Retina (tissue), 1 donor: ENCODE measurements around the gene KRT25.

ENCODE experiments used
- DNase-seq: peaks from one replicate; pipeline ENCODE4 v3.0.0-alpha.2; 2016

KRT25 gene

GRCh38 chr17:40755231-40755630 lies at the start of gene KRT25:
Gene KRT25, minus strand, starts transcription at chr17:40755331. Its CDS starts 60 bp downstream, at chr17:40755271.
- no peak for DNase-seq

- peak; percentile 83 for DNase-seq
Observed at GRCh38 chr17:40803617-40804082, 48.5 kb upstream of the KRT25 start.

- no peak for DNase-seq
Observed at GRCh38 chr17:40801157-40801556, 46.0 kb upstream of the KRT25 start.

GRCh38 chr17:40800381-40800780 lies 45.2 kb upstream of the KRT25 start:
- no peak for DNase-seq

- DNase-seq: no peak
Observed at GRCh38 chr17:40799859-40800258, 44.7 kb upstream of the KRT25 start, which contains the start of gene KRT28. Gene KRT28, minus strand, starts transcription at chr17:40799959. Its CDS starts 66 bp downstream, at chr17:40799893.

- no peak for DNase-seq
Observed at GRCh38 chr17:40796846-40797245, 41.7 kb upstream of the KRT25 start.

- no peak for DNase-seq
Observed at GRCh38 chr17:40795019-40795667, 40.0 kb upstream of the KRT25 start.

- no peak for DNase-seq
Observed at GRCh38 chr17:40794466-40794865, 39.3 kb upstream of the KRT25 start.

GRCh38 chr17:40793832-40794231 lies 38.7 kb upstream of the KRT25 start:
- no peak for DNase-seq

GRCh38 chr17:40791787-40792436 lies 36.8 kb upstream of the KRT25 start:
- peak; percentile 39 for DNase-seq

GRCh38 chr17:40791111-40791510 lies 36.0 kb upstream of the KRT25 start:
- no peak for DNase-seq

GRCh38 chr17:40782450-40782849 lies 27.3 kb upstream of the KRT25 start, which contains the start of gene KRT27:
Gene KRT27, minus strand, starts transcription at chr17:40782550. Its CDS starts 57 bp downstream, at chr17:40782493.
- DNase-seq: no peak

- peak; percentile 59 for DNase-seq
Observed at GRCh38 chr17:40779181-40779909, 24.2 kb upstream of the KRT25 start.

- DNase-seq: no peak
Observed at GRCh38 chr17:40778461-40778860, 23.3 kb upstream of the KRT25 start.

GRCh38 chr17:40777971-40778370 lies 22.8 kb upstream of the KRT25 start:
- DNase-seq: no peak

GRCh38 chr17:40777459-40777858 lies 22.3 kb upstream of the KRT25 start:
- no peak for DNase-seq

GRCh38 chr17:40775945-40776344 lies 20.8 kb upstream of the KRT25 start:
- DNase-seq: no peak

GRCh38 chr17:40772101-40772500 lies 17.0 kb upstream of the KRT25 start, which contains the start of gene KRT26:
Gene KRT26, minus strand, starts transcription at chr17:40772201. Its CDS starts 88 bp downstream, at chr17:40772113.
- DNase-seq: no peak

- DNase-seq: no peak
Observed at GRCh38 chr17:40765657-40766056, 10.5 kb upstream of the KRT25 start.

- no peak for DNase-seq
Observed at GRCh38 chr17:40763752-40764151, 8.6 kb upstream of the KRT25 start.

GRCh38 chr17:40760105-40761016 lies 5.2 kb upstream of the KRT25 start:
- DNase-seq: no peak

- no peak for DNase-seq
Observed at GRCh38 chr17:40753804-40754203, 1.3 kb downstream of the KRT25 start.
